Measurements from ENCODE around the gene RXFP2. TPM values are rescaled to one million over a fixed set of nuclear protein-coding genes. Genes with fewer than 3 reads are reported as not detected.

Gene RXFP2
- total RNA-seq, 1 experiment from 2014 or later: not detected

- no peak for DNase-seq
- no peaks in the 10 kb centered on the region for H3K27me3 ChIP-seq (replicated peaks; ENCODE audit: control insufficient read depth, insufficient read depth, low read length)
- H3K4me3 Mint-ChIP-seq (ENCODE audit: unreplicated experiment): no peak overlapping the region
- no peak overlapping the region for H3K4me3 ChIP-seq (ENCODE audit: low read depth, low read length)
- H3K9me3 ChIP-seq: no peaks in the 10 kb centered on the region
- no peaks in the 10 kb centered on the region for H3K9me3 Mint-ChIP-seq (ENCODE audit: unreplicated experiment)
- TF ChIP-seq CTCF (IDR thresholded peaks at IDR 0.05; ENCODE audit: insufficient read depth in 1 of 2, low read depth in 1 of 2, low read length in 1 of 2, severe bottlenecking in 1 of 2, unreplicated experiment in 1 of 2): no peak
- intact Hi-C loops (cut with micrococcal nuclease; ENCODE audit: unreplicated experiment): no loop called here
- H3K27me3 Mint-ChIP-seq (ENCODE audit: insufficient read depth, unreplicated experiment): peaks cover 10% of the 10 kb centered on the region
- no peaks in the 10 kb centered on the region for H3K4me1 Mint-ChIP-seq (ENCODE audit: low read depth, unreplicated experiment)
- no peak overlapping the region for H3K27ac Mint-ChIP-seq (ENCODE audit: unreplicated experiment)
- BruUV-seq (replicated peaks): no TSS peak
- H3K4me1 ChIP-seq: no peaks in the 10 kb centered on the region
- CTCF ChIA-PET: no interaction called here
- H3K36me3 Mint-ChIP-seq (ENCODE audit: insufficient read depth, unreplicated experiment): no peaks in the 10 kb centered on the region
- H3K36me3 ChIP-seq (ENCODE audit: control insufficient read depth, insufficient read depth, low read length): no peaks in the 10 kb centered on the region
- POLR2A ChIA-PET: no interaction called here
Observed at GRCh38 chr13:31765138-31765785, 25.9 kb downstream of the RXFP2 start.

GRCh38 chr13:31767175-31767900, 28.0 kb downstream of the RXFP2 start:
- H3K4me1 Mint-ChIP-seq (ENCODE audit: low read depth, unreplicated experiment): no peaks in the 10 kb centered on the region
- Histone ChIP-seq H3K4me1 (no peaks in the 10 kb centered on the region), H3K36me3 (ENCODE audit: control insufficient read depth, insufficient read depth, low read length) (no peaks in the 10 kb centered on the region), H3K4me3 (ENCODE audit: low read depth, low read length) (no peak overlapping the region), H3K27me3 (replicated peaks; ENCODE audit: control insufficient read depth, insufficient read depth, low read length) (no peaks in the 10 kb centered on the region), H3K9me3 (no peaks in the 10 kb centered on the region)
- no peaks in the 10 kb centered on the region for H3K36me3 Mint-ChIP-seq (ENCODE audit: insufficient read depth, unreplicated experiment)
- peaks cover 7% of the 10 kb centered on the region for H3K27me3 Mint-ChIP-seq (ENCODE audit: insufficient read depth, unreplicated experiment)
- no peak overlapping the region for H3K27ac Mint-ChIP-seq (ENCODE audit: unreplicated experiment)
- no peak for DNase-seq
- ChIA-PET CTCF (no interaction called here), POLR2A (no interaction called here)
- no TSS peak for BruUV-seq (replicated peaks)
- intact Hi-C loops (cut with micrococcal nuclease; ENCODE audit: unreplicated experiment): no loop called here
- no peak overlapping the region for H3K4me3 Mint-ChIP-seq (ENCODE audit: unreplicated experiment)
- TF ChIP-seq CTCF (IDR thresholded peaks at IDR 0.05; ENCODE audit: insufficient read depth in 1 of 2, low read depth in 1 of 2, low read length in 1 of 2, severe bottlenecking in 1 of 2, unreplicated experiment in 1 of 2): no peak
- H3K9me3 Mint-ChIP-seq (ENCODE audit: unreplicated experiment): no peaks in the 10 kb centered on the region

- no peak overlapping the region for H3K4me3 ChIP-seq (ENCODE audit: low read depth, low read length)
- Mint-ChIP-seq H3K27me3 (ENCODE audit: insufficient read depth, unreplicated experiment) (peaks cover 7% of the 10 kb centered on the region), H3K36me3 (ENCODE audit: insufficient read depth, unreplicated experiment) (no peaks in the 10 kb centered on the region), H3K27ac (ENCODE audit: unreplicated experiment) (no peak overlapping the region), H3K4me3 (ENCODE audit: unreplicated experiment) (no peak overlapping the region), H3K9me3 (ENCODE audit: unreplicated experiment) (no peaks in the 10 kb centered on the region), H3K4me1 (ENCODE audit: low read depth, unreplicated experiment) (no peaks in the 10 kb centered on the region)
- intact Hi-C loops (cut with micrococcal nuclease; ENCODE audit: unreplicated experiment): no loop called here
- ChIA-PET CTCF (no interaction called here), POLR2A (no interaction called here)
- H3K36me3 ChIP-seq (ENCODE audit: control insufficient read depth, insufficient read depth, low read length): no peaks in the 10 kb centered on the region
- TF ChIP-seq CTCF (IDR thresholded peaks at IDR 0.05; ENCODE audit: insufficient read depth in 1 of 2, low read depth in 1 of 2, low read length in 1 of 2, severe bottlenecking in 1 of 2, unreplicated experiment in 1 of 2): no peak
- no peak for DNase-seq
- no peaks in the 10 kb centered on the region for H3K27me3 ChIP-seq (replicated peaks; ENCODE audit: control insufficient read depth, insufficient read depth, low read length)
- H3K9me3 ChIP-seq: no peaks in the 10 kb centered on the region
- no TSS peak for BruUV-seq (replicated peaks)
- H3K4me1 ChIP-seq: no peaks in the 10 kb centered on the region
Observed at GRCh38 chr13:31768351-31768750, 29.0 kb downstream of the RXFP2 start.

All from Caco-2 (cell line).